Smooth muscle cell (in vitro differentiated cells): Measurements from ENCODE around the gene RAB10. TPM values are rescaled to one million over a fixed set of nuclear protein-coding genes. Genes with fewer than 3 reads are reported as not detected.
"Not testable (repeated sequence)": the region's sequence is repeated elsewhere in the genome, so short reads cannot be mapped to it uniquely, and the experiment has no call there.

ENCODE experiments used
- DNase-seq: peaks from one replicate; lab custom pipeline; 2025; ENCODE audit not compliant: unreplicated experiment; lab: John Stamatoyannopoulos, UW
- H2AFZ ChIP-seq: fragments of 200-600 bp; sonication (generic); 2 replicates; pipeline ENCODE4 v1.6.0; 2016; ENCODE audit warnings: antibody characterized with exemption, low read depth, mild to moderate bottlenecking
- H3F3A ChIP-seq: fragments of 200-600 bp; sonication (generic); 2 replicates; pipeline ENCODE4 v1.6.0; 2017; ENCODE audit warnings: antibody characterized with exemption, low read depth
- H3K27ac ChIP-seq: fragments of 200-600 bp; sonication (generic); 2 replicates; pipeline ENCODE4 v1.5.1; 2016; ENCODE audit warnings: low read depth, mild to moderate bottlenecking
- H3K27me3 ChIP-seq: fragments of 200-600 bp; sonication (generic); 2 replicates; pipeline ENCODE4 v1.6.1; 2016; ENCODE audit warnings: low read depth, mild to moderate bottlenecking
- H3K36me3 ChIP-seq: fragments of 200-600 bp; sonication (generic); 2 replicates; pipeline ENCODE4 v1.5.1; 2016; ENCODE audit warnings: low read depth
- H3K4me1 ChIP-seq: fragments of 200-600 bp; sonication (generic); 2 replicates; pipeline ENCODE4 v1.5.1; 2016; ENCODE audit warnings: low read depth
- H3K4me2 ChIP-seq: fragments of 200-600 bp; sonication (generic); 2 replicates; pipeline ENCODE4 v1.6.0; 2016; ENCODE audit warnings: mild to moderate bottlenecking
- H3K4me3 ChIP-seq: fragments of 200-600 bp; sonication (generic); 2 replicates; pipeline ENCODE4 v1.5.1; 2016; ENCODE audit warnings: mild to moderate bottlenecking
- H3K79me2 ChIP-seq: fragments of 200-600 bp; sonication (generic); 2 replicates; pipeline ENCODE4 v1.6.0; 2016; ENCODE audit warnings: low read depth, mild to moderate bottlenecking
- H3K9ac ChIP-seq: fragments of 200-600 bp; sonication (generic); 2 replicates; pipeline ENCODE4 v1.6.0; 2016; ENCODE audit warnings: low read depth
- H3K9me3 ChIP-seq: fragments of 200-600 bp; sonication (generic); replicated peaks from 2 replicates; pipeline ENCODE4 v1.5.1; 2016; ENCODE audit warnings: low read depth
- H4K20me1 ChIP-seq: fragments of 200-600 bp; sonication (generic); 2 replicates; pipeline ENCODE4 v1.6.0; 2016; ENCODE audit warnings: low read depth
- WGBS: methylation state at CpG from one replicate; pipeline ENCODE4 v1.1.7; 2016; ENCODE audit warnings: low lambda C conversion rate; 5-methylcytosine and 5-hydroxymethylcytosine counted together
- polyA plus RNA-seq: library from polyadenylated mRNA; unstranded; fragments of >200 nt; fragmentation: Nextera tagmentation; extraction: Ambion mirVana; gene quantifications from 2 replicates; pipeline ENCODE4 v1.2.1, GENCODE V29; 2016
- total RNA-seq: library from RNA; depleted of rRNA; stranded (reverse); fragments of >200 nt; gene quantifications from 2 replicates; pipeline ENCODE4 v1.2.3, GENCODE V29; 2014
- TF ChIP-seq, protein P1 (sequence below): fragments of 200-600 bp; sonication (generic); IDR thresholded peaks from 2 replicates; pipeline ENCODE4 v1.5.1; 2017; ENCODE audit warnings: borderline replicate concordance, mild to moderate bottlenecking, antibody characterized with exemption; ENCODE audit not compliant: insufficient read depth, poor library complexity, severe bottlenecking

RAB10 gene
- total and polyA plus RNA-seq, 2 experiments from 2014 or later = 101 to 149 TPM

DNA sequence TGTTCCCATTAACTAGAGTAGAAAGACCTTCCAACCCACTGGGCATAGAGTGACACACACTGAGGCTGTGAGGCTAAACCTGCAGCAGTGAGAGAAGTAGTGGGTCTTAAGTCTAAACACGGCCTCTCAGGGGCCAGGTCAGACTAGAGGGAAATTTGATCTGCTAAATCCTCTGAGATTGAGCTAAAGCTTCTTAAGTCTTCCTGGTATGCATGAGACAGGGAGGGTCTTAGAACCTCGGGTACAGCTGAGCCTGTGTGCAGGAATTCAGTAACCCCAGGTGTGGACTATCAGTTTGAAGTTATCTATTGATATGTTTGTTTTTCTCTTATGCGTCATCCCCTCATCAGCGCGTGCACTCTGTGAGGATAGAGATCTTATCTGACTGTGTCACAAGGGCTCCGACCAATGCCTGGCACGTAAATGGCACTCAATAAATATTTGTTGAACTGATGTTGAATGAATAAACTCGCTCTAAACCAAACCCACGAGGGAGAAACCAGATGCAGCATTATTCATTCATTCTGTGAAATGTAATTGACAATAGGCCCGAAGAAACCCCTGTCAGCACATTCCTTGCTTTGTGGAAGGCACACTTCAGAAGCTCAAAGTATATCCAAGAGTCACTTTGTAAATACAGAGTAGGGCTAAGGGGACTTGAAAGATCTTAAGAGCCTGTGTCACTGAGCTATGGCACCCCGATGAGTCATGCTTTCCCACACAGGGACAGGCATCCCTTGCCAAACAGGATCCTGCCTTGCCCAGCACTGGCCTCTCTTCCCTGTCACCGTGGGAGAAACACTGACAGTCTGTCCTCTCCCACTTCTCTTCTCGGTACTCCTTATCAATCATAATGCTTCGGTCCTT, 21.7 kb upstream of the RAB10 start:
- peaks cover 15% of the 10 kb centered on the region for H3K4me1 ChIP-seq
- peak overlapping the region; percentile 79 for H3K27ac ChIP-seq
- H4K20me1 ChIP-seq = no peaks in the 10 kb centered on the region
- H2AFZ ChIP-seq = no peak overlapping the region
- no peak overlapping the region for H3K4me3 ChIP-seq
- H3K79me2 ChIP-seq = no peaks in the 10 kb centered on the region
- H3K9ac ChIP-seq = peak overlapping the region; percentile 9
- TF ChIP-seq, protein P1, sequence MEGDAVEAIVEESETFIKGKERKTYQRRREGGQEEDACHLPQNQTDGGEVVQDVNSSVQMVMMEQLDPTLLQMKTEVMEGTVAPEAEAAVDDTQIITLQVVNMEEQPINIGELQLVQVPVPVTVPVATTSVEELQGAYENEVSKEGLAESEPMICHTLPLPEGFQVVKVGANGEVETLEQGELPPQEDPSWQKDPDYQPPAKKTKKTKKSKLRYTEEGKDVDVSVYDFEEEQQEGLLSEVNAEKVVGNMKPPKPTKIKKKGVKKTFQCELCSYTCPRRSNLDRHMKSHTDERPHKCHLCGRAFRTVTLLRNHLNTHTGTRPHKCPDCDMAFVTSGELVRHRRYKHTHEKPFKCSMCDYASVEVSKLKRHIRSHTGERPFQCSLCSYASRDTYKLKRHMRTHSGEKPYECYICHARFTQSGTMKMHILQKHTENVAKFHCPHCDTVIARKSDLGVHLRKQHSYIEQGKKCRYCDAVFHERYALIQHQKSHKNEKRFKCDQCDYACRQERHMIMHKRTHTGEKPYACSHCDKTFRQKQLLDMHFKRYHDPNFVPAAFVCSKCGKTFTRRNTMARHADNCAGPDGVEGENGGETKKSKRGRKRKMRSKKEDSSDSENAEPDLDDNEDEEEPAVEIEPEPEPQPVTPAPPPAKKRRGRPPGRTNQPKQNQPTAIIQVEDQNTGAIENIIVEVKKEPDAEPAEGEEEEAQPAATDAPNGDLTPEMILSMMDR = no peak
- peaks cover 4% of the 10 kb centered on the region for H3F3A ChIP-seq
- no peak for DNase-seq
- peak overlapping the region; percentile 60 for H3K4me2 ChIP-seq
- no peaks in the 10 kb centered on the region for H3K27me3 ChIP-seq
- no peaks in the 10 kb centered on the region for H3K36me3 ChIP-seq
- WGBS = 6% methylated on average over 14 of the region's 14 CpGs
- H3K9me3 ChIP-seq = no peaks in the 10 kb centered on the region

DNA sequence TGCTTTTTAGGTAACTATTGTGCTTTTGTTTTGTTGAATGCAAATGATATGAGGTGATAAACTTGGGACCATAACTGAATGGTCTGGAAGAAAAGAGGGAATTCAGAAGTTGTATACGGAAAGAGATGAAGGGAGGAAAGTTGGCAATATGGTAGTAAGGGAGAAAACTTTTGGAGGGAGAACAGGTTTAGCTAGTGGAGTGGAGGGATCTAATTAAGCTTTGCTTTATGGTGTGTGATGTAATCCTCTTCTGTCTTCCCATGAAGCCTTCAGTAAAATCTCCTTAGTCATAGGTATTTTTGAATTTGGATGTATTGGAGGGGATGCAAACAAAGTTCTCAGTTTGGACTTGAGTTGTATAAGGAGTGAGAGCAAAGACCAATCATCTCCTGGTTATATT, 20.2 kb upstream of the RAB10 start:
- no peak for DNase-seq
- TF ChIP-seq, protein P1 = no peak
- no peaks in the 10 kb centered on the region for H3K79me2 ChIP-seq
- WGBS = 74% methylated on average over 1 of the region's 1 CpG
- H3K4me3 ChIP-seq = no peak overlapping the region
- peak overlapping the region; percentile 79 for H3K27ac ChIP-seq
- no peak overlapping the region for H3K4me2 ChIP-seq
- no peak overlapping the region for H2AFZ ChIP-seq
- H3K9ac ChIP-seq = no peak overlapping the region
- peaks cover 4% of the 10 kb centered on the region for H3F3A ChIP-seq
- H3K9me3 ChIP-seq = no peaks in the 10 kb centered on the region
- H3K36me3 ChIP-seq = no peaks in the 10 kb centered on the region
- H4K20me1 ChIP-seq = no peaks in the 10 kb centered on the region
- no peaks in the 10 kb centered on the region for H3K27me3 ChIP-seq
- peaks cover 24% of the 10 kb centered on the region for H3K4me1 ChIP-seq

DNA sequence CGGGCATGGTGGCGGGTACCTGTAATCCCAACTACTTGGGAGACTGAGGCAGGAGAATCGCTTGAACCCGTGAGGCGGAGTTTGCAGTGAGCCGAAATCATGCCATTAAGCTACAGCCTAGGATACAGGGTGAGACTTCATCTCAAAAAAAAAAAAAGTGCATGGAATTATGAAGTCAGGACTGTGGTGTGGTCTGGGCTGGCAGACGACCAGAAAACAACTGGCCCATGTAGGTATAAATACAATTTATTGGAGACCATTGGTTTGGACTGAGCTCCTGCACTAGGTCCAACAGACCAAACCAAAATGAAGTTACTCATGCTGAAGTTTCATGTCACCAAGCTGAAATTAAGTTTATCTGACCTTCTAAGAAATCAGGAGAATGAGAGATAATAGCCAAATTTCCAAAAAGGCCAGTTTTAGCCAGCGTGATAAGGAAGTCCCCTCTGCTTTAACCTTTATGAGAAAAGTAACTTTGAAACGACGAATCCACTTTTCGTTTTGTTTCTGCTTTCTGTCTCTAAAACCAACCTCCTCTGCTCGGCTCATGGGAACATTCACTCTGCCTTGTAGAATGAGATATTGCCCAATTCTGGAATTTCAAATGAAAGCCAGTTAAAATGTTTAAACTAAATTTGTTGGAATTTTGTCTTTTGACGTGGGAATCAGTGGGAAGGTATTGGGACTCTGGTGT, 17.7 kb upstream of the RAB10 start:
- peaks cover 4% of the 10 kb centered on the region for H3F3A ChIP-seq
- H3K4me1 ChIP-seq = peaks cover 22% of the 10 kb centered on the region
- no peaks in the 10 kb centered on the region for H3K9me3 ChIP-seq
- no peak overlapping the region for H3K4me3 ChIP-seq
- no peaks in the 10 kb centered on the region for H3K27me3 ChIP-seq
- no peak overlapping the region for H3K9ac ChIP-seq
- peak overlapping the region; percentile 34 for H2AFZ ChIP-seq
- H3K4me2 ChIP-seq = no peak overlapping the region
- H3K36me3 ChIP-seq = no peaks in the 10 kb centered on the region
- WGBS = 86% methylated on average over 13 of the region's 13 CpGs
- H3K27ac ChIP-seq = peak overlapping the region; percentile 95
- no peaks in the 10 kb centered on the region for H3K79me2 ChIP-seq
- no peaks in the 10 kb centered on the region for H4K20me1 ChIP-seq
- DNase-seq = no peak
- TF ChIP-seq, protein P1 = no peak

DNA sequence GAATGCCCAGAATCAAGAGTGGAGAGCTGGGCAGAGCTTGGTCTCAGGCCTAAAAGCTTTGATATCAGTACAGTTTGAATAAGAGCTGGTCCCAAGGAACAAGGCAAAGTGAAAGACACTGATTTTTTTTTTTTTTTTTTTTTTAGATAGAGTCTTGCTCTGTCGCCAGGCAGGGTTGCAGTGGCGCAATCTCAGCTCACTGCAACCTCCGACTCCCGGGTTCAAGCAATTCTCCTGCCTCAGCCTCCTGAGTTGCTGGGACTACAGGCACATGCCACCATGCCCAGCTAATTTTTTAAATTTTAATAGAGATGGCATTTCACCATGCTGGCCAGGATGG, 17.2 kb upstream of the RAB10 start:
- H4K20me1 ChIP-seq, H3F3A ChIP-seq, H3K9me3 ChIP-seq, H3K4me3 ChIP-seq, H3K9ac ChIP-seq, H3K79me2 ChIP-seq, DNase-seq, H3K4me2 ChIP-seq, H3K27me3 ChIP-seq, H3K36me3 ChIP-seq: not testable (repeated sequence)
- Histone ChIP-seq H3K27ac (peak overlapping the region; percentile 95), H3K4me1 (peaks cover 16% of the 10 kb centered on the region), H2AFZ (peak overlapping the region; percentile 34)
- 90% methylated on average over 4 of the region's 4 CpGs for WGBS
